NCI-H2107 (cell line): Measurements from ENCODE around the gene BICRA.
A peak's percentile ranks its signal among the peaks of the same experiment; 100 is the strongest.
"Not testable (repeated sequence)": the region's sequence is repeated elsewhere in the genome, so short reads cannot be mapped to it uniquely, and the experiment has no call there.

Experiments
- DNase-seq: peaks from one replicate; lab custom pipeline; 2025; lab: John Stamatoyannopoulos, UW

The BICRA gene

DNA sequence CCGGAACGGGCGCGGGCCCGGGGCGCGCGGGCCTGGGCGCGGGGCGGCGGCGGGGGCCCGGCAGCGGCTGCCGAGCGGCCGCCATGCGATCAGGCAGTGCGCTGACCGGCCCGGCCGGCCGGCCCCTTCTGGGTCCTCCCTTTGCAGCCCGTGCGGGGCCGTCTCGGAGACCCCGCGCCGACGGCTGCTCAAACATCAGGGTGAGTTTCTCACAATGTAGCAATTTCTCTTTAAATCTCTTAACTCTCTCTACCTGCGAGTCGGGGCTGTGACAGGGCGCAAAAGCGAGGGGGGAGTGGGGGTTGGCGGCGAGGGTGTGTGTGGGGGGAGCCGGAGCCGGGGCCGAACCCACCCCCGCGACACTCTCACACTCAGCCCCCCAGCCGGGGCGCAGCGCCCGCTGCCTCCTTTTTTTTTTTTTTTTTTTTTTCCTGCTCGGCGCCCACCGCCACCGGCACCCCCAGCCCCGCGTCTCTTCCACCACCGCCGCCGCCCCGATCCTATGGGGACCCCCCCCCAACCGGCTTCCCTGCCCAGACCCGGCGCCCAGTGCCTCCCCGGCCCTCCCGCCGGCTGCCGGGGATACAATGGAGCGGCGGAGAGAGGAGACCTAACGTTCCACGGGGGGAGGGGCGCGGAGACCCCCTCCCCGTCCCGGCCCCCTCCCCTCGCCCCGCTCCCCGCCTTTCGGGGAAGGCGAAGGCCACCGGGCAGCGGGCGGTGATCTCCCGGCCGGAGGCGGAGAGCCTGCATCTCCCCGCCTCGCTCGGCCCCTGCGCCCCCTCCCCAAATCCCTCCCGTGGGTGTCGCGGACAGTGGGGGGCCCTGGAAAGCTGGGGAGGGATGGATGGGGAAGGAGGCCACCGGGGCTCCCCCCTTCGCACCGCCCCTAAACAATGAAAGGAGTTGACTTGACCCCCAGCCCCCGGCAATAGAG is at the start of gene BICRA:
Gene BICRA (plus strand): TSS at position 166 of the 937 bp plus-strand sequence. CDS start 64,441 bp downstream, outside the sequence.
- DNase-seq: peak; percentile 39

DNA sequence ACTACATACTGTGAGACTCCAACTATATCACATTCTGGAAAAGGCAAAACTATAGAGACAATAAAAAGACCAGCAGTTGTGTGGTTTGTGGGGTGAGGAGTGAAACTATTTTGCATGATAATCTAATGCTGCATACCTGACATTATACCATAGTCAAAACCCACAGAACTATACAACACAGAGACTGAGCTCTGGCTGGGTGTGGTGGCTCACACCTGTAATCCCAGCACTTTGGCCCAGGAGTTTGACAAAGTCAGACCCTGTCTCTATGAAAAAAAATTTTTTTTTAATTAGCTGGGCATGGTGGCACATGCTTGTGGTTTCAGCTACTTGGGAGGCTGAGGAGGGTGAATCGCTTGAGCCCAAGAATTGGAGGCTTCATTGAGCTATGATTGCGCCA is 47.9 kb upstream of the BICRA start:
- DNase-seq: no peak

DNA sequence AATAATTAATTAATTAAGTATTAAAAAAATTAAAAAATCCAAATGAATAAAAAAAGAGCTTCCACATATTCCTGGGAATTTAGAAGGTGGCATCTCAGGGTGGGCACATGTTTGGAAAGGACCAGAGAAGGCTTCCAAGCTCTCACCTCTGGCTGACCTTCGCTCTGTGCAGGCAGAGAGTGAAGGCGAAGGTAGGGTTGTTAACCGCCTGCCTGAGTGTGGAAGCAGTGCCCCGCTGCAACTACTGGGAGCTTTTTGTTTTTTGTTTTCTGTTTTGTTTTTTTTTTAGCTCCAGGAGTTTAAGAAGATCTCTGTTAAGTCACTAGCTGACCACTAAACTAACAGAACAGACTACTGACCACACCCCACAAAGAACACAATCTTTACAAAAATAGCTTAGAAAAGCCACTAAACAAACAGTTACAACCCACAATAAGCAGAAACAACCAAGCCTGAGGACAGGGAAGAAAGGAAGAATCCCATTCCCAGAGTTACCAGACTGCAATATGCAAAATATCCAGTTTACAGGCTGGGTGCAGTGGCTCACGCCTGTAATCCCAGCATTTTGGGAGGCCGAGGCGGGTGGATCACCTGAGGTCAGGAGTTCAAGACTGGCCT is 47.4 kb upstream of the BICRA start:
- DNase-seq: no peak

DNA sequence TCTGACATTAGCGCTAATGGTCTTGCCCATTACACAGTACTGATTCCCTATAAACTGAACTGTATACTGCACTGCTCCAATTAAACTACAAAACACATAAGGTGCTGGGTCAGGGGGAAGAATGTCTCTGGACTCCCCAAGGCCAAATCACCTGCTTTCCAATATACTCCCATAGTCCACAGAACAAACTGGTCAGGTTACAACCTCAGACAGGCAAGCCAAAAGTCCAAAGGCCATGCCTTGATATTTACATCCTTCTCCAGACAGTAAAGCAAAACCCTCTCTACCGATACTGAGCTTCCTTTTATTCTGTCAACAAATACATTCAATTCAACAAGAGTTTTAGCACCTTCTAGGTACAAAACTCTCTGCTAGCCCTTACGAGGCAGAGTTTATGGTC is 44.9 kb upstream of the BICRA start:
- DNase-seq: no peak

DNA sequence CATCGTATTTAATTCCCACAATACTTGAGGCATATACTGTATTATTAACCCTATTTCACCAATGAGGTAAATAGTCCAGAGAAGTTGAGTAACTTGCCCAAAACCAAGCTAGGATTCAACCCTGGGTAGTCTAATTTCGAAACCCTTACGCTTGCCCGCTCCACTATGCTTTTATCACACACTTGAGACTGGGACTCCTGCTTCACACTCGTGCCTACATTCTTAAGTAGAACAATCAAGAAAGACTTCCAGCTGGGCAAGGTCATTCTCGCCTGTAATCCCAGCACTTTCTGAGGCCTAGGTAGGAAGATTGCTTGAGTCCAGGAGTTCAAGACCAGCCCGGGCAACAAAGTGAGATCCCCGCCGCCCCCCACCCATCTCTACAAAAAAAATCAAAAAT is 39.6 kb upstream of the BICRA start:
- DNase-seq: no peak

DNA sequence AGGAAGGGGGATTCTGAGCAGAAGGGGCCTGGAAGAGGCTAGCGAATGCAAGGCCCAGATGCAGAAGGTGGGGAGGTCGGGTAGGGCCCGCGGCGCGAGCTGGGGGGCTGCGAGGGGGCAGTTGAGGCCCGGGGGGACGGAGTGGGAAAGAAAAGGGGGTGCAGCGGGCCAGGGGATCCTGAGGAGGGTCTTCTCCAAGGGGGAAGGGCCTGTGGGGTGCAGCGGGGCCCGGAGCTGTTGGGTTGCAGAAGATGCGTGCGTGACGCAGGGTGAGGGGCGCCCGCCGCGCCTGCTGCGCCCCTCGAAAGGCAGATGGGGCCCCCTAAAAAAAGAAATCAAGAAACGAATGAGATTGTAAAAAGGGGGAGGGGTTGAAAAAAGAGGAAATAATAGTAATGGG is 36.3 kb upstream of the BICRA start:
- no peak for DNase-seq

DNA sequence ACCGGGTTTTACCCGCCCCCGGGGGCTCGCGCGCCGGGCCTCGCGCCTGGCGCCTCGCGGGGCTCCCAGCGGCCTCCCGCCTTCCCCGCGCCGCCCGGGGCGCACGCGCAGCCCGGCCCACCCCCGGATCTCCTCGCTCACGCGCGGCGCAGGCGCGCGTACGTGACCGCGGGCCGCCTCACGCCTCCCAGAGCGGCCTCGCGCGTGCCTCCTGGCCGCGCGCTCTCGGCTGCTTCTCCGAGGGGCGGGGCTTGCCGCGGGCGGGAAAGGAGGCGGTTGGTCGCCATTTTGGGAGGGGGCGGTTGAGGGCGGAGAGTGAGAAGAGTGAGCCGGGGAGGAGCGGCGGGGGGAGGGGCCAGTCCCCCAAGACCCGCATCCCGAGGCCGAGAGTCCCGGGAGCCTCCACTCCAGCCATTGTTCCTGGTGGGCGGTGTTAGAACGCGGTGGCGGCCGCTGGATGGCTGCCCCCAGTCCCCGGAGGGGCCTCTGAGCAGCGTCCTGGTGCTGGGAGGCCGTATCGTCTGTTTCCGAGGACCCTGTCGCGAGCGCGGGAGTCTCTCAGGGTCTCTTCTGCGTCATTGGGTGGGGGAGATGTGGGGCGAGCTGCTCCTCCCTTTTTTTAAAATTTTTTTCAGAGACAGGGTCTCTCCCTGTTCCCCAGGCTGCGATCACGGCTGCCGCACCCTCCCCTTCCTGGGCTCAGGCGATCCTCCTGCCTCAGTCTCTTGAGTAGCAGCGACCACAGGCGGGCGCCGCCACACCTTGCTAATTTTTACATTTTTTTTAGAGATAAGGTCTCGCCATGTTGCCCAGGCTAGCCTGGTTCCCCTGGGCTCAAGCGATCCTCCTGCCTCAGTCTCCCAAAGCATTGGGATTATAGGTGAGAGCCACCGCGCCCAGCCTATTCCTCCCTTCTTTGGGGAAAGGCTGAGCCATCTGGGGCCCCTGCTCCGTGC is 35.6 kb upstream of the BICRA start, which contains the start of gene ZNF541:
Gene ZNF541 (minus strand): TSS at position 78 of the 956 bp plus-strand sequence. CDS start 17,292 bp downstream, outside the sequence.
- DNase-seq: no peak

DNA sequence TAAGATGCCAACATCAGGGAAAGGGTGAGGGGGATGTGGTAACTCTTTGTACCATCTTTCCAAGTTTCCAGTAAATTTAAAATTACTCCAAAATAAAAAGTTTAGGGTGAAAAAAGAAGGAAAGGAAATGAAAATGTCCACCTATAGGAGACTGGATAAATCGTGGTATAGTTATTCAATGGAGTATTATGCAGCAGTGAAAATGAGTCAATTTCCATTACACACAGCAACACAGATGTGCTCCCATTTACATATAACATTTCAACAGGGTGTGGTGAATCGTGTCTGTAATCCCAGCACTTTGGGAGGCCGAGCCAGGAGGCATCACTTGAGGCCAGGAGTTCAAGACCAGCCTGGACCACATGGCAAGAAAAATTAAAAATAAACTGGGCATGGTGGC is 28.5 kb upstream of the BICRA start:
- DNase-seq: no peak

DNA sequence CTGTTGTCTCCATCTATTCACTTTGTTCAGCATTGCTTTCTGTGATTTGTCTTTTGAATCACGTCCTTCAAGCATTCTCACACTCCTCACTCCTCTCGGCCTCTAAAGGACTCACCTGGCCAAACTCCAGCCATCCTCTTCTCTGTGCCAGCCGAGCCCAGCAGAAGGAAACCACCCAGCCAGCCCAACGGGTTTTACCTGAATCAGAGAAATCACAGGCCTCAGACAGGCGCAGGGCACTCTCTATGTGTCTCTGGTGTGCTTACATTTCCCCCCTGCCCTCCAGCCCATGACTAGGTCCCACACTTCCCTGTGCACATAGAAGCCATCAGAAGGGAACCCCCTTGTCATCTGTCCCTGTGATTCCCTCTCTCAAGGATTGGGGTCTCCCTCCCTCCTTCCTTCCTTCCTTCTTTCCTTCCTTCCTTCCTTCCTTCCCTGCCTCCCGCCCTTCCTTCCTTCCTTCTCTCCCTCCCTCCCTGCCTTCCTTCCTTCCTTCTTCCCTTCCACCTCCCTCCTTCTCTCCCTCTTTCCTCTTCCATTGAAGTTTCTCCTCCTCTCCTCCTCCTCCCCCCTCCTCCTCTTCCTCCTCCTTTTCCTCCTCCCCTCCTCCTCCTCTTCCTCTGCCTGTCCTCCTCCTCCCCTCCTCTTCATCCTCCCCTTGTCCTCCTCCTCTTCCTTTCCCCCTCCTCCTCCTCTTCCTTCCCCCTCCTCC is 27.2 kb upstream of the BICRA start:
- DNase-seq: no peak

DNA sequence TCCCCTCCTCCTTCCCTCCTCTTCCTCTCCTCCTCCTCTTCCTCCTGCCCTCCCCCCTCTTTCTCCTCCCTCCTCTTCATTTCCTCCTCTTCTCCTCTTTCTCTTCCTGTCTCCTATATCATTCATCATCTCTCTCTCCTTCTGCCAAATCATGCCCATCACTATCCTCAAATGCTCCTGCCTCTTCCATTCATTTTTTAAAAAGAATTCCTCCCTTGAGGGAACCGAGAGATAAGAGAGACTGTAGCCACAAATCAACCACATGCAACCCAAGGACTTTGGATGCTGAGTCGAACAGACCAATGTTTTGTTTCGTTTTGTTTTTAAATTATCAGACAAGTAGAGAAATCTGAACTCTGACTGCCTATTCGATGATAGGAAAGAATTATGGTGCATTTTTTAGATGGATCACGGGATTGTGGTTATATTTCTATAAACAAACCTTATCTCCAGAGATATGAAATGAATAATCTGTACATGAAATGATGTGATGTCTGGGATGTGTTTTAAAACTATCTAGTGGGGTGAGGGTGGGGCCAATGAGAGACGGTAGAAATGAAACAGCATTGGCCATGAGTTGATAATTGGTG is 26.5 kb upstream of the BICRA start:
- no peak for DNase-seq

DNA sequence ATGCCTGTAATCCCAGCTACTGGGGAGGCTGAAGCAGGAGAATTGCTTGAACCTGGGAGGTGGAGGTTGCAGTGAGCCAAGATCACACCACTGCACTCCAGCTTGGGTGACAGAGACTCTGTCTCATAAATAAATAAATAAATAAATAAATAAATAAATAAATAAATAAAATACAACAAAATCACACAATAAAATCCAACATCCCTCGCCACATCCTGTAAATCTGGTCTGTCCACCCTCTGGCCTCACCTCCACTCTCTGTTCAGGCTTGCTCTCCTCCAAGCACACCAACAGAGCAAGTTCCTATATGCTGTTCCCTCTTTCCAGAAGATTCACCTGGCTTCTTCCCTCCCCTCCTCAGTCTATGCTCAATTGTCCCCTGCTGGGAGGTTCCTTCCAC is 25.8 kb upstream of the BICRA start:
- DNase-seq: not testable (repeated sequence)

DNA sequence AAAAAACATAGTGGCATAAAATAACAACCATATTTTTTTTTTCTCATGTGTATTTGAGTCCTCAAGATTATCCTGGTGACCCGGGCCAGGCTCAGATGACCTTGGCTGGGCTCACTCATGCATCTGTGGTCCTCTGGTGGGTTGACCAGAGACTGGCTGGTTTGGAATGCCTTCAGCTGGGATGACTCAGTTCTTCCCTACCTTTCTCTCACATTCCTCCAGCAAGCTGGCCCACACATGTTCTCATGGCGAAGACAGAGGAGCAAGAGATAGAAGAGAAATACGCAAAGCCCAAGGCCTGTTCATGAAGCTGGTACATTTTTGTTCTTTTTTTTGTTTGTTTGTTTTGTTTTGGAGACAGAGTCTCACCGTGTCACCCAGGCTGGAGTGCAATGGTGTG is 21.6 kb upstream of the BICRA start:
- DNase-seq: no peak

DNA sequence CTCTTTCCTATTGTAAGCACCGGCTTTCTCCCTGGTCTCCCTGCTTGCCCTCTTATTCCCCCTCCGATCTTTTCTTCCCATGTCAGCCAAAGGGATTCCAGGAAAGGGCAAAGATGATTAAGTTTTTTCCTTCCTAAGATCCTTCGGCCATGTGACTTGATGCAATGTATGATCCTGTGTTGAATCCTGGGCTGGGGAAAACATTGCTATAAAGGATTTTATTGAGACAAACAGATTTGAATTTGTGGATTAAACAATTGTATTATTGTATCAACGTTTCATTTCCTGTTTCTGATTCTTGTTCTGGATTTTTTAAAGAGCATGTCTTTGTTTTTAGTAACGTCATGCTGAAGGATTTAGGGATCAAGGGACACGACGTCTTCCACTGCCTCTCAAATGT is 19.1 kb upstream of the BICRA start:
- DNase-seq: no peak

DNA sequence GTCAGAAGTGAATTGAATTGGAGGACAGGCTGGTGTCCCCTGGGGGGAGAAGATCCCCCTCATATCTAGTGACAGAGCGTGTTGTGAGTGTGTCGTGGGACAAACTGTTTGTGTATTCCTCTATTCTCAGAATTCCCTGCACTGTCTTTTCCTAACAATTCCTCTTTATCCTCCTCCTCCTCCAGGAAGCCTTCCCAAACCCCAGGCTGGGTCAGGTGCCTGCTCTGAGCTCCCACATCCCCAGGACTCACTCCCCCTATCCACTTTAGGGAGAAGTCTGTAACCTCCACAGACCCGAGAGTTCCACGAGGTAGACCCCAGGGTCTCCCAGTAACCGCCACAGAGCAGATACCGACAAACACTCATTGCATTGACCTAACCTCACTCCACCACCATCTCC is 15.1 kb upstream of the BICRA start:
- no peak for DNase-seq

DNA sequence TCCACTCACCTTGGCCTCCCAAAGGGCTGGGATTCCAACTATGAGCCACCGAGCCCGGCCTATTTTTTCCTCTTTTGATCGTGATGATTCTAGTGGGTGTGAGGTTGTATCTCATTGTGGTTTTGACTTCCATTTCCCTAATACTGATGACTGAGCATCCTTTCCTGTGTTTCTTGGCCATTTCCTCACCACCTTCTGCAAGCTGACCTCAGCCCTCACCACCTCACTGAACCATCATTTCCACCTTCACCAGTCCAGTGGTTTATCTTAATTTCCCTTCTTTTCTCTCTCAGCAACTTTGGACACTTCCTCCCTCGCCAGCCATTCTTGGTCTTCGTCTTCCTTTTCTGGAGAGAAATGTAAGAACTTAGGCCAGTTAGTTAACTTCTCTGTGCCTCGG is 13.0 kb upstream of the BICRA start:
- DNase-seq: no peak

DNA sequence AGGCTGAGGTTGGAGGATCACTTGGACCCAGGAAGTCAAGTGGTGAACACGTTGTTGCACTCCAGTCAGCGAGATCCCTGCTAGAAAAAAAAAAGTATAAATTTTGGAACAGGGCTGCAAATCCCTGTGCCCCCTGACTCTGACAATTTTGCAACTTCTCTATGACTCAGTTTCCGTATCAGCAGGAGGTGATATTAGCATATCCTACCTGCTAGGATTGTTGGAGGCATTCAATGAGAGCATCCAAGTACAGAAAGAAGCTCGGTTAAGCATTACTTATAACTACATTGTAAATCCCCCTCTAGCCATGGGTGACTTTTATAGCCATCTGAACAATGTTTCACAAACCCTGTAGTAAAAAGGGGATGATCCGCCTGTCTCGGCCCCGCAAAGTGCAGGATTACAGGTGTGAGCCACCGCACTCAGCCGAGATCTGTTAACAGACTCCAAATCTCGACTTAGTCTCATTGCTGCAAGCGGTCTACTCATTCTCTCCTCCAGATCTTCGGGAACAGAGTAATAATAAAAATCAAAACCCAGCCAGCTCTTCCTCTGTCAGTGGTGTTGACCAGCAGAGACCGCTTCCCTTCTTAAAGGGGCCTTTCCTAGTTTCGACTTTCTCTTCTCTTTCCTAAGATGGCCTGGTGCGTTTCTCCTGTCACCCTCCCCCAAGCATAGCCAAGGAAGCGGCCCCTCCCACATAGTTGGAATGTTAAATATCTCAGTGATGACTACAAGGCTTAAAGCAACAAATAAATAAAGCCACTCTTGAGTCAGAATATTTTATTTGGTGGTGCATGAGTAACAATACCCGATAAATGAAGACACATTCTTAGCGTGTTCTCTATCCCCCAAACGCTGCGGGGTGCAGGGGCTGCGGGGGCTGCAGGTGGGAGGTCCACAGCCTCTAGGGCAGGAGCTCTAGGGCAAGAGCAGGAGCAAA is 10.3 kb upstream of the BICRA start:
- no peak for DNase-seq

DNA sequence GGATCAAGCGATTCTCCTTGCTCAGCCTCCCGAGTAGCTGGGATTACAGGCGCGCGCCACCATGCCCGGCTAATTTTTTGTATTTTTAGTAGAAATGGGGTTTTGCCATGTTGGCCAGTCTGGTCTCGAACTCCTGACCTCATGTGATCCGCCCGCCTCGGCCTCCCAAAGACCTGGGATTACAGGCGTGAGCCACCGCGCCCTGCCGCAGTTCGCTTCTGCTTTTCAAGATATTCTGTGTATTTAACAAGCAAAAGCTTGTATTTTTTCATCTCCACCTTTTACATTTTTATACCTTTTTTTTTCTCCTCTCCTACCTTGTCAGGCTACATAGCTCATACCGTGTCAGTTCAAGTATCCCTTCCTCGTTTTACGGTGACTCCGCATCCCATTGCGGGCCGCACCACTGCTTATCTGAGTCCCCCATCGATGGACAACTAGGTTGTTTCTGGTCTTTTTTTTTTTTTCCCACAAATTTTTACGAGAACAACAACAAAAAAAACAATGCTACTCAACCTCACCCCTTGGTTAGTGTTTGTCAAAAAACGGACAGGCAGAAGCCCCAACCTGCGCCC is 9.2 kb upstream of the BICRA start:
- not testable (repeated sequence) for DNase-seq

DNA sequence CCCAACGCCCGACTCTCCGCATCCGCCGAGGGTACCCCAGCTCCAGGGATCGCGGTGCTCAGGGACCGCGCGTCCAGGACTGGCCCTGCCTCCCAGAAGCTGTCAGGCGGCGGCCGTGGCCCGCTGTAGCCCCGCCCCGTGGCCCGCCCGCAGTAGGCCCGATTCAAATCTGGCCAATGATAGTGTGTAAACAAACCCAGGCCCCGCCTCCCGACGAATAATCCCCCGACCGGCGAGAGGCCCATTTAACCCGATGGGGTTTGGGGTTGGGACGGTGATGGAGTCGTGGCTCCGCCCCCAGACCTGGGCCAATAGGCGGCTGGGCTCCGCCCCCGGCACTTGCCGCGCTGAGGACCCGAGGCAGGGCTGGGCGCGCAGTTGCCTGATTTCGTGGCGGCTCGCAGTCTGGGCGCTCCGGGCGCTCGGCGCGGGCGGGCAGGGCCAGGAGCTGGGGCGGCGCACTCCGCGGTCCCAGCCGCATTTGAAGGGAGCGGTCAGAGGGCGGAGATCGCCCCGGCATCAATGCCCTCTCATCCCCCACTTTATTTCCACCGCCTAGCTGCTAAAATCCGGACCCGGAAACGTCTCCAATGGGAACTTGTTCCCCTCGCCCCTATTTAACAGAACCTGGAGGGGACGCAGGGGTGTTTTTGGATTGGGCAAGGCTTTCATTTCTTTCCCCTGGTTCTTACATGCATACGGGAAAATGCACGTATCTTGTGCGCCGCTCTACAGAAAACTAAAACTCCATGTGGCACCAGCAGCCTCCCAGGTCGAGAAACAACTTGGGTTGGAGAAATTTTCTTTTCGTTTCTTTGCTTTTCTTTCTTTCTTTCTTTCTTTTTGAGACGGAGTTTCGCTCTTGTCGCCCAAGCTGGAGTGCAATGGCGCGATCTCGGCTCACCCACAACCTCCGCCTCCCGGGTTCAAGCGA is 8.4 kb upstream of the BICRA start:
- peak; percentile 96 for DNase-seq
